NCI-H524 (cell line): ENCODE measurements around the gene TFB2M.
"Not testable (repeated sequence)": the region's sequence is repeated elsewhere in the genome, so short reads cannot be mapped to it uniquely, and the experiment has no call there.

Source experiments
- DNase-seq, 2 experiments: peaks; one replicate each; lab custom pipeline; 2025; lab: John Stamatoyannopoulos, UW

Gene TFB2M

GRCh38 chr1:246582301-246583055 lies 16.4 kb upstream of the TFB2M start:
- DNase-seq = no peak

DNA sequence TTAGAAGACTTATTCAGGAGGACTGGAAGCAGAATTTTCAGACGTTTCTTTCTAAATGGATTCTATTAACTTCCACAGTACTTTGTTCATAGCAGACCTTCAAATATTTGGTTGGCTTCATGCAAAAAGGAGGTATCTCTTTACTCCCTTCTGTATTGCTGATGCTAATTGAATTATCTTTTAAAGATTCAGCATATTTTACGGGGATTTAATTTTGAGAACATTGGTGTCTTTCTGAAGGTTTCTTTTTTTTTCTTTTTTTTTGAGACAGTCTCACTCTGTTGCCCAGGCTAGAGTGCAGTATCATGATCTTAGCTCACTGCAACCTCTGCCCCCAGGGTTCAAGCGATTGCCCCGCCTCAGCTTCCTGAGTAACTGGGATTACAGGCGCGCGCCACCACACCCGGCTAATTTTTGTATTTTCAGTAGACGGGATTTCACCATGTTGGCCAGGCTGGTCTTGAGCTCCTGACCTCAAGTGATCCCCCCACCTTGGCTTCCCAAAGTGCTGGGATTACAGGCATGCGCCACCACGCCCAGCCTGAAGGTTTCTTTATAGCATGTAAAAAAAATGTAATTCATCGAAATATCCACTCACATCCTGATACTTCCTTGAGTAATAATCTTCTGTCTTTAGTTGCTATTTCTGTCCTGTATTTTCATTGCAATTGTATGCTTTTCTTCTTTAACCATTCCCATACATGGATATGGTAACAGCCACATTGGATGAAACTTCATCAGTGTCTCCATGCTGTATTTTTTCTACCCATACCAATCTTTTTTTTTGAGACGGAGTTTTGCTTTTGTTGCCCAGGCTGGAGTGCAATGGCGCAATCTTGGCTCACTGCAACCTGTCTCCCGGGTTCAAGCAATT lies 14.7 kb upstream of the TFB2M start:
- DNase-seq = no peak

- no peak for DNase-seq
These were observed 13.8 kb upstream of the TFB2M start for GRCh38 chr1:246579818-246580217.

GRCh38 chr1:246577720-246578106 lies 11.7 kb upstream of the TFB2M start:
- no peak for DNase-seq

DNA sequence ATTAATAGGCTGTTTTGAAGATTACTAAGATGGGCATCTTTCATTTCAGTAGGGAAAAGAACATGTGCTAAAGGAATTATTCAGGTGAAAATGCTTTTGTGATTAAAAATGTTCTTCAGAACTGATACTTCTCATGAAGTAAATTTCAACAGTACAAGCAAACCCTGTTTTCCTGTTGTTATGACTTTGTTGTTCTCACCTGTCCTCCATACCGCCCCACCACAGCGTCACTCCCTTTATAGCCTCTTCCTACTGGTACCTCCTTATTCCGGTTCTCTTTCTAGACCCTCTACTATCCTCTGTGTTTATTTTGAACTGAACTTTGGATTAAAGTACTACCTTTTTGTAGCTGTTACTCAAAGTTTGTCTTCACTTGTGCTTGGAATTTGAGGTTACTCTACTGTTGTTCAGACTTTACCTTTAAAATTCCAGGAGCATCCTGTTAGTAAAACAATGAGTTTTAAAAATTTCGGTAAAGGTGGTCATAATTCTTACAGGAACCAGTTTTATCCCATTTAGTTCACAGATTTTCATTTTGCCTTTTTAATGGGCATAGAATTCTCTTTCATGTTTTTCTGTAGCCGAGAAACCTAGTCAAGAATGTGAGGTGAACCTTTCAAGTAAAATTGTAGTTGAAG lies 11.1 kb upstream of the TFB2M start:
- no peak for DNase-seq

GRCh38 chr1:246576709-246577032 lies 10.6 kb upstream of the TFB2M start:
- DNase-seq = no peak

DNA sequence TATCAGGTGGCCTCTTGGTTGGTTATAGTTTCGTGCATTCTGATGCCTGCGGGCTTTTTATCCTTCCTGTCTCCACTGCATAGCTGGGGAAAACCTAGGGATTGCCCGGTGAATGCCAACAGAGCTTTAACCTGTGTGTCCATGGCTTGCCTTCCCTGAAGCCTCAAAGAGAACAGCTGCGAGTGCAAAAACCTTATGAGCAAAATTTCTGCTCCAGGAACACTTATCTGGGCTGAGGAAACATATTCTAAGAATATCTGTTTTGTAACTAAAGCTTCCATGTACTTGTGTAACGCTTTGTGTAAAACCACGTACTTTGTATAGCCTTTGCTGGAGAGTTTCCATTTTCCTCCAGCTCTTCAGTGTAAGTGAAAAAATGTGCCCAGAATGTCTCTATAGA lies 7.4 kb upstream of the TFB2M start:
- no peak for DNase-seq

- DNase-seq = no peak
These were observed 6.7 kb upstream of the TFB2M start for GRCh38 chr1:246572785-246573184.

- DNase-seq = no peak
These were observed 5.9 kb upstream of the TFB2M start for GRCh38 chr1:246571953-246572352.

DNA sequence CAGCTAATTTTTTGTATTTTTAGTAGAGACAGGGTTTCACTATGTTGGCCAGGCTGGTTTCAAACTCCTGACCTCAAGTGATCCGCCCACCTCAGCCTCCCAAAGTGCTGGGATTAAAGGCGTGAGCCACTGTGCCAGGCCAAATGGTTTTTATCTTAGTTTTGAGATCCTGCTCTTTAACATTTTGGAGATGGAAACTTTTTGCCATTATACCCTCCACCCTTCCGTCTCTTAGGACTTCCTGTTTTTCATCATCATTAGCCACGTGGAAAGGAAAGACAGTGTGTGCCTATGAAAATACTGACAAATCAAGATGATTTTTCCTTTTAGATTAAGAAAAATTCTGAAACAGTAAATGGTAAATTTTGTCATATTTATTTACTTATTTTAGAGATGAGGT lies 5.2 kb upstream of the TFB2M start:
- not testable (repeated sequence) for DNase-seq

DNA sequence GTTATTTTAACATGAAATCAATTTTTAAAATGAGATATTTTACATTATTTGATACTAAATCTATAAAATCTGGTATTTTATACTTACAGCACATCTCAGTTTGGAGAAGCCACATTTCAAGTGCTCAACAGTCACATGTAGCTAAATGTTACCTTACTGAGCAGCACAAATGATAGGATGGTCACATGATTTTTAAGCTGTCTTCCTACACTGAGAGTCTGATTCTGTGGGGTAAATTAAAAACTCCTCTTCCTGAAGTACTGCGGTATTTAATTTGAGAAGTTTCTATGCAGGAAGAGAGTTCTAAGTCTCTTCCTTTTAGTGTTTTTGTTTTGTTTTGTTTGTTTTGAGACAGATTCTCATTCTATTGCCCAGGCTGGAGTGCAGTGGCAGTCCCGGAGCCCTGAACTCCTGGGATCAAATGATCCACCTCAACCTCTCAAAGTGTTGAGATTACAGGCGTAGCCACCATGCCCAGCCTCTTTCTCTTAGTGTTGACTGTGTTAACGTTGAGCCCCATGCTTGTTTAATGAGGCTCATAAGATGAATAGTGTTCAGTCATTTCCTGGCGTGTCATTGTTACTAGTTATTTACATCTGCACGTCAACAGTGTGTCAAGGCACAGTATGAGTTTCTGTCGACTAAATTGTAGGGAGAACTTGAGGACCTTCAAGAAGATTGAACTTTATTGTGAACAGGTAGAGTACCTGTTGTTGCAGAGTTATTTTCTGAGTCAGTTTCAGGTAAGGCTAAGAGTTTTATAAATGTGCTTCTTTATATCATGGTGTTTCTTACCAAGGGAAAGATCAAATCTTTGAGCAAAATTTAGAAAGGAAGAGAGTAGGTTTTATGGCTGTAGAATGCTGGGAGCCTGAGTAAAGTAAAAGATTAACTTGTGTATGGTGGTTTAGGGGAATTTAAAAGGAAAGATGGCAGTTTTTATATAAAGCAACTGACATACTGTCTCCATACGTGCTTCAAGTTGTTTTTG lies 3.5 kb upstream of the TFB2M start:
- DNase-seq = no peak

GRCh38 chr1:246567646-246568235 lies 1.7 kb upstream of the TFB2M start:
- no peak for DNase-seq

DNA sequence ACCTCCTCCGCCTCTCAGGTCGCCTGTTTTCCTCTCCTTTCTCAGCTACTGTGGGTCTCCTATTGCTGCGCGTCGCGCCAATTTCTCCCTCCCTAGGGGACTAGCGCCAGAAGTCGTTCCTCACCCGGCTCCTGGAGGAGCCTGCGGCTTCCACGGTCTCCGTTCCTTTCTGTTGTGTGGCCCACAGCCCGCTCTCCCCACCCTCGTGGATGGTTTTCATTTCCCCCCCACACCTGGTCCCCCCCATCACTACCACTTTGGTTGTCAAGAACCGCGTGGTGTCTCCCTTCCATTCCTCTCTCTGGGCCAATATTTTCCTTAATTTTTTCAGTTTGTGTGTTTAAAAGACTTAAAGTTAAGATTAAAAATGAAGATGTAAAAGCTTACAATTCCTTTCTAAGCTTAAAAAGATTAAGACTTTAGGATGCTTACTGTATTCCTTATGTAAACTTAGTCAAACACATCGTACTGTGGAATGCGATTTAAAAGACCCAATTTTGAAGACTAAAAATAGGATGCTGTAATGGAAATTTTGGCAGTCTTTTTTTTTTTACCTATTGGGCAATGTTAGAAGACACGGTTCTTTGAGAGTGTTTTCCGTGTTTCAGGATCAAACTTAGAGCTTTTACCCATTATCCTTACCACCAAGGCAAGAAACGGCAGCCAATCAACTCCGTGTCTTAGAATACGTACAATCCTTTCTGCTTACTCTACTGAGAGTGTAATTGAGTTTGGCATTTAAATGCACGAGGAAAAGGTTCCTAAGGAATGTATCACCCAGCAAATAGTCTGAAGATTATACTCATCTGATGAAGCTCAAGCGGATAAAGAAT lies 968 bp upstream of the TFB2M start:
- DNase-seq = peak; percentile 39 to 66

GRCh38 chr1:246565751-246566127 lies 322 bp downstream of the TFB2M start:
- peak in 1 of 2 experiments; percentile 65 for DNase-seq

DNA sequence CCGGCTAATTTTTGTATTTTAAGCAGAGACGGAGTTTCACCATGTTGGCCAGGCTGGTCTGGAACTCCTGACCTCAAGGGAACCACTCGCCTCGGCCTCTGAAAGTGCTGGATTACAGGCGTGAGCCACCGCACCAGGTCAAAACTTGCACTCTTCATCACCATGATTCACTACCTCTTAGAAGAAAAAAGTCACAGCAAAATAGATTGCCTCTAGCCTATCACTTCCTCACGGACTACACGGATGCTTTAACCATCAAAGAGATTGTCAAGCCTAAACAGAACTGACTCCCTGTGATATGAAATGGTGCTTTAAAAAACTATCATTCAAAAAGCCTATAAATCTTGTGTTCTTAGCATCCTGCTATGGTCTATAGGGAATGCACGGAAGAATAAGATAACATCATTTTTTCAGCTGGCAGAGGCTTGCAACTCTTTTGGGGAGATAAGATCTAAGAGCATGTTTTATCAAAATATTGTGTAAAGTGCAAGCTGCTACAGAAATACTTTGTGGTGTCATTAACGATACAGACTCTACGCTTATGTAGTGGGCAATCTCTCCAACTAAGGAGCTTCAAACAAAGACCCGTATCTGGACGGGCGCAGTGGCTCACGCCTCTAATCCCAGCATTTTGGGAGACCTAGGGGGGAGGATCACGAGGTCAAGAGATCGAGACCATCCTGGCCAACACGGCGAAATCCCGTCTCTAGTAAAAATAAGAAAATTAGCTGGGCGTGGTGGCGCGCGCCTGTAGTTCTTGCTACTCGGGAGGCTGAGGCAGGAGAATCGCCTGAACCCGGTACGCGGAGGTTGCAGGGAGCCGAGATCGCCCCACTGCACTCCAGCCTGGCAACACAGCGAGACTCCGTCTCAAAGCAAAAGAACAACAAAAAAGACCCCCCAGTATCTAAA lies 966 bp downstream of the TFB2M start:
- DNase-seq = peak in 1 of 2 experiments; percentile 9

GRCh38 chr1:246560833-246561232 lies 5.2 kb downstream of the TFB2M start:
- DNase-seq = not testable (repeated sequence)

DNA sequence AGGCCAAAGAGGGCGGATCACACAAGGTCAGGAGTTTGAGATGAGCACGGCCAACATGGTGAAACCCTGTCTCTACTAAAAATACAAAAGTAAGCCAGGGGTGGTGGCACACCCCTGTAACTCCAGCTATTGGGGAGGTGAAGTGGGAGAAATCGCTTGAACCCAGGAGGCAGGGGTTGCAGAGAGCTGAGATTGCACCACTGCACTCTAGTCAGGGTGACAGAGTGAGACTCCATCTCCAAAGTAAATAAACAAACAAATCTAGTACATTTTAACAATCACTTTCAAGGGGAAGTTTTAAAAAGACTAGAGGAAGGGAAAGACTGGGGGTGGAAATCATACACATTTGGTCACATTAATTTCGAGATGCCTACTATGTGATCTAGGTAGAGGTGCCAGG lies 6.8 kb downstream of the TFB2M start:
- no peak for DNase-seq

DNA sequence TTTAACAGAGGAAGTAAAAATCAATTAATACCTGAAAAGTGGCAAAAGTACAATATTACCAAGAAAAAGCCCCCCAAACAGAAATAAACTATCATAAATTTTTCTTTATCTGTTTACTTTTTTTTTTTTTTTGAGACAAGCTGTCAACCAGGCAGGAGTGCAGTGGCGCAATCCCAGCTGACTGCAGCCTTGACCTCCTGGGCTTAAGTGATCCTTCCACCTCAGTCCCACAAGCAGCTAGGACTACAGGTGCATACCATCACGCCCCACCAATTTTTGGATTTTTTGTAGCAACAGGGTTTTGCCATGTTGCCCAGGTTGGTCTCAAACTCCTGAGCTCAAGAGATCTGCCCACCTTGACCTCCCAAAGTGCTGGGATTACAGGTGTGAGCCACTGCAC lies 8.0 kb downstream of the TFB2M start:
- no peak for DNase-seq

- no peak for DNase-seq
These were observed 11.9 kb downstream of the TFB2M start for GRCh38 chr1:246554201-246554600.
